T-helper 1 cell (primary cell): ENCODE results near the gene SLAMF7.

ENCODE experiments used
- DNase-seq, 5 donors: peaks; one replicate each; pipeline ENCODE4 v3.0.0-alpha.2; 2012 to 2020

Gene SLAMF7

DNA sequence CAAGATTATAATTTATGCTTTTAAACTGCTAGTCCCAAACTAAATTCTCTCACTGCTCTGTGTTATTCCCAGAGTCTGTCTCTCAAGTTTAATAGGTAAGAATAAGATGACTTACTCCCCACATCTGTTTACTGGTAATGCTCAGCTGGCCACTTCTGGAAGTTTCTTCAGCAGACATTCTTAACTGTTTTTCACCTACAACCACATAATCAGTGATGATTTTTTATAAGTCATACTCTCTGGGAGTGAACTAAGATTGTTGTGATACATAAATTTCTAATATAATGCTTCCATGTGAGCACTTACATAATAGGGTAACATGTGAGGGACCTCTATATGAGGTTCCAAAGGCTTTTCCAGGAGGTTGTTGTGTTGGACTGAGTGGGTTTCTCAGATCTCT is 8.7 kb downstream of the SLAMF7 start:
- no peak for DNase-seq

DNA sequence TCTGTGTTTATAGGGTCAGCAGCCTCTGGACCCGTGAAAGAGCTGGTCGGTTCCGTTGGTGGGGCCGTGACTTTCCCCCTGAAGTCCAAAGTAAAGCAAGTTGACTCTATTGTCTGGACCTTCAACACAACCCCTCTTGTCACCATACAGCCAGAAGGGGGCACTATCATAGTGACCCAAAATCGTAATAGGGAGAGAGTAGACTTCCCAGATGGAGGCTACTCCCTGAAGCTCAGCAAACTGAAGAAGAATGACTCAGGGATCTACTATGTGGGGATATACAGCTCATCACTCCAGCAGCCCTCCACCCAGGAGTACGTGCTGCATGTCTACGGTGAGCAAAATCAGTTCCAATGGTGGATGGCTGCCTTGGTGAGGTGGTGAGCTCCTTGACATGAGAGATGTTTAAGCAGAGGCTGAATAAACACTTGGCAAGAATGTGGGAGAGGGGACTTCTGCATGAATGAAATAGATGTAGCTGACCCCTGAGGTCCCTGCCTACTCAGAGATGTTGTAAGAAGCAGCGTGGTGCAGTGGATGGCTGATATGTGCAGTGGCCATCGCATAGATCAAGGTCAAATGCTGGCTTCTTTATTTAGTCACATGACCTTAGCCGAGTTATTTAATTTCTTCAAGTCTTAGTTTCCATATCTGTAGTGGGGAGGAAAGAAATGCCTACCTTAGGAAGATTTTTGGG is 9.3 kb downstream of the SLAMF7 start:
- no peak for DNase-seq

DNA sequence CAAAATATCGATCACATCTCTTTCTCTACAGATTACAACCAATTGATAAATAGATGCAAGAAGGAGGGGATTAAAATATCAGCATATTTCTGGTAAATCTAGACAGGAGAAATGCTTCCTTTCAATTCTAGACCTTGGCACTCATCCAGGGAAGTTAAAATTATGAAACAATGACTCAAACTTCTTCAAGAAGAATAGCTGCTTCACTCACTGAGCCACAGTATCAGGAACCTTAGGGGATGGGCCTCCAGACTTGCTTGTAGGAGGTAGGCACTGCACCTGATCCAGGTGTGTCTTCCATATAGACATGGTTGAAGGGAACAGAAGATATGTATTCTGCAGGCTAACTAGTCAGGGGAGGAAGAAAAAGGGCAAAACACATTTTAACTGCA is 9.8 kb downstream of the SLAMF7 start:
- DNase-seq: no peak

DNA sequence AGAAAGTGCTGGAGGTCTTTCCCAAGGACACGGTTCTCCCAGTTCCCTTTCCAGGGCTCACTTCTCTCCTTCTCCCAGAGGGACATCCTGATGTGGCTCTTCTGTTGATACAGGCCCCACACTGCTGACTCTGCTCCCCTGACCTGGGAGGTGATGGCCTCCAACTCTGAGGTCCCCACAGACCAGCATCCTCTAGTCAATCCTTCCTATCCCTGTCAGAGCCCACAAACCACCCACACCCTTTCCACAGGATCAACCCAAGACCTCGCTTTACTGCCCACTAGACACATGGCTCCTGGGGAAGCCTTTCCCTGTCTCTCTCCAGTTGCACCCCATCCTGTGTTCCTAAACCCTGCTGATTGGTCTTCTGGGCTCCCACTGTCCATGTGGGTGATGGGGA is 11.6 kb downstream of the SLAMF7 start:
- no peak for DNase-seq

DNA sequence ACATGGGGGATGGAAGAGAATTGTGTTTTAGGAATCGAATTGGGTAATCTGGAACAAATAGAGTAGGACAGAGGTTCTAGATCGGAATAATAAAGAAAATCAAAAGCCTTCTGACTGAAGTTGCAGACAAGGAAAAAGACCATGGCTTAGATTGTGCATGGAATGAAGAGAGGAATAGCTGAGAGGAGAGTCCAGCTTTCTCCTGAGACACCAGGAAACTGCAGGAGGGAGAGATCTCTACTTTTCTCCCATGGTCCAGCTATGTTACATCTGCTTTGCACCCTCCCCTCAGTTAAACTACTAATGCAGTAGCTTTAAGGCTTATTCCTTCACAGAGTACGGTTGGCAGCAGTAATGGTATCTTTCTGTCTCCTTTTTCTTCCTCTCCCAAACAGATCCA is 13.4 kb downstream of the SLAMF7 start:
- no peak for DNase-seq

DNA sequence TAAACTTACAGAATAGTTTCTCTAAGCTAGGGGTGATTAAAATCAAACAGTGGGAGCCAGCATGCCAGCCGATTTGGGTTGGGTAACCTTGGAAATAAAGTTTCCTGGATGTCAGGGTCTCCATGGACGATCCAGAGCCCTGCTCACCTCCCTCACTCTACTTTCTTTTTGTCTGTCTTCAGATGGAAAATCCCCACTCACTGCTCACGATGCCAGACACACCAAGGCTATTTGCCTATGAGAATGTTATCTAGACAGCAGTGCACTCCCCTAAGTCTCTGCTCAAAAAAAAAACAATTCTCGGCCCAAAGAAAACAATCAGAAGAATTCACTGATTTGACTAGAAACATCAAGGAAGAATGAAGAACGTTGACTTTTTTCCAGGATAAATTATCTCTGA is 13.9 kb downstream of the SLAMF7 start:
- DNase-seq: no peak

DNA sequence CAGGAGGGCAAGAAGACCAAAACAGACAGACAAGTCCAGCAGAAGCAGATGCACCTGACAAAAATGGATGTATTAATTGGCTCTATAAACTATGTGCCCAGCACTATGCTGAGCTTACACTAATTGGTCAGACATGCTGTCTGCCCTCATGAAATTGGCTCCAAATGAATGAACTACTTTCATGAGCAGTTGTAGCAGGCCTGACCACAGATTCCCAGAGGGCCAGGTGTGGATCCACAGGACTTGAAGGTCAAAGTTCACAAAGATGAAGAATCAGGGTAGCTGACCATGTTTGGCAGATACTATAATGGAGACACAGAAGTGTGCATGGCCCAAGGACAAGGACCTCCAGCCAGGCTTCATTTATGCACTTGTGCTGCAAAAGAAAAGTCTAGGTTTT is 14.5 kb downstream of the SLAMF7 start:
- no peak for DNase-seq

DNA sequence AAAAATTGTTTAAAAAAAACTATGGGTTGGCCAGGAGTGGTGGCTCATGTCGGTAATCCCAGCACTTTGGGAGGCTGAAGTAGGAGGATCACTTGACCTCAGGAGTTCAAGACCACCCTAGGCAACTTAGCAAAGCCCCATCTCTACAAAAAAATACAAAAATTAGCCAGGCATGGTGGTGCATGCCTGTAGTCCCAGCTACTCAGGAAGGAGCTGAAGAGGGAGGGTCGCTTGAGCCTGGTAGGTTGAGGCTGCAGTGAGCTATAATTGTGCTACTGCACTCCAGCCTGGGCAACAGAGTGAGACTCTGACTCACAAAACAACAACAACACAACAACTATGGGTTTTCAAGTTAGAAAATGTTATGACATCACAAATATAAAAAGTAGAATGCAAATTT is 16.4 kb downstream of the SLAMF7 start:
- no peak for DNase-seq

DNA sequence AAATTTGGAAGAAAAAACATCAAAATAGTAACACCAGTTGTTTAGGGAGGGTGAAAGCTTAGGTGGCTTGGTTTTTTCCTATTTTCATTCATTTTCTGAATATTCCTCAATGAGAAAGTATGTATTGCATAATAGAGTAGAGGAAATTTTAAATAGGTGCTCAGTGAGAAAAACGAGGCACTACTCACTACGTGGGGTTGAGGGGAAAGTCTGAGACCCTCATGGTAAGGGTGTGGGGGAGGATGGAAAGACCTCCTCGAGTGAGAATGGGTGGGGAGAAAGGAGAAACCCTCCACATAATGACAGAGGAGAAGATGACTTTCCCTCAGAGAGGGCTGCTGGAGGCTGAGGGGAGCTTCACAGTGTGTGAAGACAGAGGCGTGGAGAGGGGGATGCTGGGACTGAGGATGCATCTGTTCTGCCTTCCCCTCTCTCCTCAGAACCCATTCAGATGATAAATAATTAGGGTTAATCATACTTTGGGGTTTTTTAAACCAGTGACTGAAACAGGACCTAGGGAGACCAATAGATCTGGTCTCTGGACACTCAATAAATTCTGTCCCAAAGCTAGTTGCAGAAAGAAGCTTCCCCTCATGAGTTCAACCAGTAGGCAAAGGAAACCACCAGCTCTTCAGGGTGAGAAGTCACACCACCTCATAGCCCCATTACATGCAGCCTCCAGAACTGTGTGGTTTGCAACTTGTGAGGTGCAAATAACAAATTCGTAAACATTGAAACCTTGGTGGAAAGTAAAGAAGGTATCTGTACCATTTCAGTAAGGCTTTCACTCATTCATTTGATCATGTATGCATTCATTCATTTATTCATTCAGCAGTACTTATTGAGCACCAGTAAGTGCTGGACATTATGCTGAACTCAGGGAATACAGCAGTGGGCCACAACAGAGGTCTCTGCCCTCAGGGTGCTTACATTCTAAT is 17.1 kb downstream of the SLAMF7 start:
- DNase-seq: peak in 1 of 5 donors; percentile 73

DNA sequence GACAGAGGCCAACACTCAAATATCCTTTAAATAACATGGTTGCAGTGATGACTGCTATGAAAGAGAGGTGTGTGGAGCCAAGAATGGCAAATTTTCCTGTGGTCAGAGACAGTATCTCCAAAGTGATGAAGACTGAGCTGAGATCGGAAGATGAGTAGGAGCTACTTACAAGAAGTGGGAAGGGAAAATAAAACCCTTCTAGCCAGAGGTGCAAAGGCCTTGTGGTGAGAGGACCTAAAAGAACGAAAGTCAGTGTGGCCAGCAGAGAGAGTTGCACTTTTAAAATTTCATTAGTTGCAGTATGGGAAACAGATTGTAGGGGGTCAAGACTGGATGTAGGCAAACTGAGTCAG is 17.8 kb downstream of the SLAMF7 start:
- no peak for DNase-seq

DNA sequence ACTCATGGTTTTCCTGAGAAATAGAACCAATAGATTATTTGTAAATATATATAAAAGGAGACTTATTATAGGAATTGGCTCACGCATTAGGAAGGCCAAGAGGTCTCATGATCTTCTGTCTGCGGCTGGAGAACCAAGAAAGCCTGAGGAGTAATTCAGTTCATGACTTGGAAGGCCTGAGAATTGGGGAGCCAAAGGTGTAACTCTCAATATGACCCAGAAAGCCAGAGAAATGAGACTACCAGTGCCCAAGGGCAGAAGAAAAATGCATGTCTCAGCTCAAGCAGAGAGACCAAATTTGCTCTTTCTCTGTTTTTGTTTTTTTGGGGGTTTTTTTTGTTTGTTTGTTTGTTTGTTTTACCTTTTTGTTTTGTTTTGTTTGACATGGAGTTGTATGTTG is 19.5 kb downstream of the SLAMF7 start:
- no peak for DNase-seq

DNA sequence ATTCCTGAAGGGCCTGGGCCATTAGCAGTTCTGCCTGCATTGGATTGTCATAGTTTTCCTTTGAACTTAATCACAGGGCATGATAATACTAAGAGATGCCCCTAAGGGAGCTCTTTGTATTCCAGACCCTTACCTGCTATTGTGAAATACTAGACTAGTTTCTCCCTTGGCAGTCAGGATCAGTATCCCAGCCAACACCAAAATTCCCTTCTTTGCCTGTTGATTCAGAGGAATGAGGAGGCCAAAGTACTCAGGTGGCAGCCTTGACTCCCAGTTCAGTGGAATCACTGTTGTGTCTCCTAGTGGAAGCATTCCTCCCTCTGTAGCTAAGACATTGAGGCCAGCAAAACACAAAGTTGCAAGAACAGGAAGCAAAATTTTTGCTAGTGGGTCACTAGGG is 20.7 kb downstream of the SLAMF7 start:
- no peak for DNase-seq

DNA sequence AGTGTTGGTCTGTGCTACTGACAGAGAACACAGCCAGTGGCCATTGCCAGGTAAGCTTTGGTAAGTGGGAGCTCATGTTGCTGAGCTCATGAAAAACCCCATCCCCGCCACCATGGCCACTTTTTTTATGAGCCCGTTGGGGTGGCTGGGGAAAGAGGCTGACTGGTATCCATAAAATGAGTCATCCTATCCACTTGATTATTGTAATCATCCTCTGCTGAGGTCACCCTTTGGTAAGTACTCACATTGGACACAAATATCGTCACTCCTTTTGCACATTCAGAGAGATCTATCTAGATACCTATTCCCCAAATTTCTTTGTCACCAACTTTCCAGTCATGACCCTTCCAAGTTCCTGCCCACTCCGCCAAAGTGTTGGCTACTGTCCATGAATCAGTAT is 22.0 kb downstream of the SLAMF7 start:
- no peak for DNase-seq

DNA sequence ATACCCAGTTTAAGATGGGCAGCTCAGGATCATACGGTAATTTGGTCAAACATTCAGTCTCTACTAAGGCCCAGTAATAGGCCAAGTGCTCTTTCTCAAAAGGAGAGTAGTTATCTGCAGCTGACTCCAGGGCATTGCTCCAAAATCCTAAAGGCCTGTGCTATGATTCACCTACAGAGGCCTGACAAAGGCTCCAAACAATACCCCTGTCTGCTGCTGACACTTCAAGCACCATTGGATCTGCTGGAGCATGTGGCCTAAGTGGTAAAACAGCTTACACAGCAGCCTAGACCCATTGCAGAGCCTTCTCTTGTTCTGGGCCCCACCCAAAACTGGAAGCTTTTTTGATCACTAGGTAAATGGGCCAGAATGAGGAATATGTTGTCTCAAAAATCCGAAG is 22.8 kb downstream of the SLAMF7 start:
- no peak for DNase-seq

DNA sequence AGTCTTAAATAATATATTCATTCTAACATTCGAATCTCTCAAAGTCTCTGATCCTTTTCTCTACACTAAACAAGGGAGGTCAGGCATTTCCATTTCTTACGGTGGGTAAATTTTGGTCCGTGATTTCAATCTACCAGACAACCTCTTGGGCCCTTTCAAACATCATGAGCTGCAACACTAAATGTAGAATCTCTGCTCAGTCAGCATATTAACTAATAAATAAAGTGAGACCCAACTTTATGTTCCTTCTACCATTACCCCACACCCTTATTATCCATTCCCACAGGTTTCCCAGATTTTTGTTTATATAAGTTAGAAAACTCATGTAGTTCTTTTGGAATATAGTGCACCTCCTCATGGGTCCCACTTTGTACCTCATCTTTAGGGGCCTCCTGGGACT is 24.9 kb downstream of the SLAMF7 start:
- no peak for DNase-seq

DNA sequence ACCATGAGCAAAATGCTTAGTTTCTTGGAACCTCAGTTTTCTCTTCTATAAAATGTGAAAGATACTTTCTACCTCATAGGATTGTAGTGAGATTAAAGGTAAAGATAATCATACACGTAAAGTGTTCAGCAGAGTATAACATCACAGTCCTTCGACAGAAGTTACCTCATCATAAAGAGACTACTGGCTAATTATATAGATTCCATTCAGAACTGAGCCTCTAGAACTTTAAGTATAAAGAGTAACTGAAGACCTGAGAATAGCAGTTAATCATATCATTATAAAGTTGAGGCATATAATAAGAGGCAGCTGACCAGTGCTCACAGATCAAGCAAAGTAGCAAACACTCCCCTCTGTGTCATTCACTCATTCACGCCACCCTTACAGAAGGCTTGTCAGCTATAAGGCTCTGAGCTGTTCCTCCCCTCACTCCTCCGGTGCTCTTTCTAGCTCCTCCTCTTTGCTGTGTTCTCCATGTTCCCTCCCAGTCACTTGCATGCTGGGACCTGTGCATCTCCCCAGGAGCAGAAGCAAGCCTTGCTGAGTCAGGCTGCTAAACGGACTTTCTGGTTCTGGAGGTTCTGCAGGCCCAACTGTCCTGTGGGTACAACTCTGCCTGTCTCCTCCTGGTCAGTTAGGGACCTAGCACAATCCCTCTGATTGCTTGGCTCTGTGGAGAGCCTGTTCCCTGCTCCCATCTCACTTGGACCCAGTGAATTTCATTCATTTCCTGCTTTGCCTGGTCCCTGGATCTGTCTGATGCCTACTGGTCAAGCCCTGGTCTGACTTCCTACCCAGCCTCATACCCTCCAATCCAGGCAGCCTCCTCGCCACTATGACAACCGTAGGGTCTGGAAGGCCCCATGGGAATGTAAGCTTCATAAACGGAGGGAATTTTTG is 28.6 kb downstream of the SLAMF7 start:
- peak in 2 of 5 donors; percentile 20 to 59 for DNase-seq

DNA sequence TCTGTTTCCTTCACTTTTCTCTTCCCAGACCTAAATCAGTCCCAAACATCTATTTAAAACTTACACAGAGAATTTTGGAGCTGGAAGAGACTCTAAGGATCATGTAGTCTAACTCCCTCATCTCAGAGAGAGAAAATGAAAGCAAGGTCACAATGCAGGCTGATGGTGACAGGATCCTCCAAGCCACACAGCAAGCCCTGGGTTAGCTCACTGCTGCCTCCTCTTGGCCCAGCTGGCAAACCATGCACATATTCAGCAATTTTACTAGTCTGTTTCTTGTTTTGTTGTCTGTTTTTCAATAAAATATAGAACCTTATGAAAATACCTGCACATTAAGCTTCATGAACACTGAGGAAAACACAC is 29.2 kb downstream of the SLAMF7 start:
- DNase-seq: peak; percentile 52 to 88 (median 76)

DNA sequence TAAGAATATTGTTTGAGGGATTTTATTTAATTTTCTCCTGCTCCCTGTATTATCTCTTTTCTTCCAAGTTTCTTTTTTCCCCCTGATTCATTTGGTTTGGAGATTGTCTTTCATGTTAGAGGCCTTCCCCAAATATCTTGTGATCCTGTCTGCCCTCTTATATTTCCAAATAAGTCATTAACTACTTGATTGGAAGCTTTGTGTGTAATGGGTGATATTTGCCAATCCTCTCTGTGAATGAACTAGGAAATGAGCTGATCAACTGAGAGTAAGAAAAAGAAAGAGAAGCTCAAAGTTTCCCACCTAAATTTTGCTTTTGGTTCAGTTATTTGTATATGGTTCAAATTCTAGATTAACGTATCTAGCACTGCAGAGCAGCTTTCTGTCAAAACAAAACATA is 33.3 kb downstream of the SLAMF7 start:
- no peak for DNase-seq

DNA sequence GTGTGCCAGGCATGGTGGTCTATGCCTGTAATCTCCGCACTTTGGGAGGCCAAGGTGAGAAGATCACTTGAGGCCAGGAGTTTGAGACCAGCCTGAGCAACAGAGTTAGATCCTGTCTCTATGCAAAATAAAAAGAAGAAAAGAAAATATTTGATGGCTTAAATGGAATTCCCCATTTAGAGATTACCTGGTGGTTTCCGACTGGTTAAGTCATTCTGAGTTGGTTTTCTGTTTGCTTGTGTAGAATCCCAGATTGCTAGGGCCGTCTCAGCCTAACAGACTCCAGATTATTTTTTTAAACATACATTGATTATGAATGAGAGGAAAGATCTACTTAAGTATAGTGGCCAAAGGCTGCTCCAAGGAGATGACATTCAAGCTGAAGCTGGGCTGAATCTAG is 34.0 kb downstream of the SLAMF7 start:
- DNase-seq: no peak

DNA sequence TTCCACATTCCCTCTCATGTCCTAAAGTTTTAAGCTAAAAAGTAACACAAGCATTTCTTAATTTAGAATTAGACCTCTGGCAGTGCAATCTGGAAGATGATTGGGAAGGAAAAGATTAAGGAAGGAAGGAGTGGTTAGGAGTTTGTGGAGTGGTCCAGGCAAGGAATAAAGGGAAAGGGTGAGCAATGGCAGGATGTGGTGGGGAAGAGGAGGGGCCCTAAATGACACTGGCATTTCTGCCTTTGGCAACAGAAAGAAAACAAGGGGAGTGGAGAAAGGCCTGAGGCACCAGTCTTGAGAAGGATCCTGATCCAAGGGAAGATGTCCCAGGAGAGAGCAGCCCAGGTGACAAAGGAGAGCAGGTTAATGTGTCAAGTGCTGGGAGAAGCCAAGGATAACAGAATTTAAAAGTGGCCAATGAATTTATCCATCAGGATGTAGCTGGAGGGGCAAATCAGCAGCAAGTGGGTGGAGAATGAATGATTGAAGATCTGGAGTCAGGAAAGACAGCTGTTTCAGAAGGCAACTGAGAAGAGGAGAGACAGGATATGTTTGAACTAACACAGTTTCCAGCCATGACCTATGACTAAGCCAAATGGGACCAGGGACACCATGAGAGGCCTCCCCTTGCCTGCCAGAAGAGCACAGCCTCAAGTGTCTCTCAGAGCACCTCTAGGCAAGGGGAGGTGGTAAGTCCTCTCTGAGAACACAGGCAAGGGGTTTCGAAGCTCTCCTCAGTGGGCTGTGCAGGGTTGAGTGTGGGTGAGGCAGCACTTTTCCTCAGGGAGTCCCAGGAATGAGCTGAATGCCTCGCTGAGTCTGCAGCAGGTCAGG is 36.1 kb downstream of the SLAMF7 start:
- no peak for DNase-seq

DNA sequence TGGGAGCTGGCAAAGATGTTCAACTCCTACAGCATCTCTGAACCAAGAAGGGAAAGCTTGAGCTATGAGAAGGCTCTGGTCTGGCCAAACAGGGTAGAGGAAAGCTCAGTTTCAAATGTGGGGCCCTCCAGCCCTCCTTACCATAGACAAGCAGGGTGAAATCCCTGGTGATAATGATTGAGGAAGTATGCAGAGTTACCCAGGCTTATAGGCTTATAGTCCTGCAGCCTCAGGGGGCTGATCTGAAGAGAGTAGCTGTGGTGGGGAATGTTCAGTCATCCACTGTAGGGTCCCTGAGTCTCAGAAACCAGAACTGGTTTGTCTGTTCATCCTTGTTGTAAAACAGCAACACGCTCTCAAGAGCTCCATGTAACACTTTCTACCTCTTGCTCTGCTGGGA is 37.1 kb downstream of the SLAMF7 start:
- DNase-seq: no peak

DNA sequence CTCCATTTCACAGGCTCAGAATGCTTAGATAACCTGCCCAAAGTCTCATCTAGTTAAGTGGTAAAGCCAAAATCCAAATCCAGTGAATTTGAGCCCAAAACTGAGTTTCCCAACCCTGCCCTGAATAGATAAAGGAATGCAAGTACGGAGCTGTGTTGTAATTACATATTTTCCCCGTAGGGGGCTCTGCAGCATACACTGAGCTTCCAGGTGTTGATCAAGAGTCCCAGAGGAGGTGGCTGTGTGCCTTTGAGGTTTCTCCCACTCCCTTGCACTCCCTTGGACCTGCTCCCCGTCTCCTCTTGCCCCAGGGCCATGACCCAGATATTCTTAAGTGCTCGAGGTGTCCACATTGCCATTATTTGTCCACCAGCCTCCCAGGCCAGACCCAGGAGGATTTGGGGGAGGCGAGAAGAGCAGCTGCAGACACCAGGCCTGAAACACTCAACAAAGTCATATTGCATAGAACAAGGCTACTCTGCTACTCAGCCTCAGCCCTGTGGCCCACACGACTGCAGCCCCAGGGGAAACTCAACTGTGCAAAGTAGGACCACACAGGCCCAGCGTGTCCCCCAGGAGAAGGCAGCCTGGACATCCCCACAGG is 38.5 kb downstream of the SLAMF7 start:
- peak in 4 of 5 donors; percentile 28 to 65 (median 40) for DNase-seq
